GM12878 (cell line): ENCODE measurements around the gene BIRC5. TPM values are rescaled to one million over a fixed set of nuclear protein-coding genes. Genes with fewer than 3 reads are reported as not detected.

ENCODE experiments used
- ATAC-seq: fragments of 200-7000 bp; cut with Tn5 transposase; 3 replicates; pipeline ENCODE4 v1.9.1; 2020; ENCODE audit warnings: mild to moderate bottlenecking, moderate library complexity
- BruUV-seq: library from RNA; stranded (reverse); fragments of 400-500 nt; replicated peaks from 2 replicates; lab custom pipeline; 2021; lab: Mats Ljungman, UMichigan
- CTCF ChIA-PET: fragments of 300-600 bp; sonication (Branson Sonifier 250); formaldehyde crosslinking; extraction: SDS; loops from one replicate; lab custom pipeline; 2021; ENCODE audit warnings: inconsistent platforms; lab: Yijun Ruan, JAX
- POLR2A ChIA-PET: fragments of 350-600 bp; formaldehyde crosslinking; extraction: SDS; loops from one replicate; lab custom pipeline; 2021; ENCODE audit warnings: inconsistent platforms; lab: Charles Lee
- RAD21 ChIA-PET: fragments of 300-600 bp; sonication (Branson Sonifier 250); formaldehyde crosslinking; loops from one replicate; lab custom pipeline; 2023; ENCODE audit warnings: antibody characterized with exemption; ENCODE audit not compliant: unreplicated experiment; lab: Charles Lee
- SMC1A ChIA-PET: fragments of 300-600 bp; sonication (Branson Sonifier 250); formaldehyde crosslinking; loops from one replicate; lab custom pipeline; 2023; ENCODE audit not compliant: unreplicated experiment, uncharacterized antibody; lab: Charles Lee
- DNase-seq: peaks from one replicate; pipeline ENCODE4 v3.0.0-alpha.2; 2011; ENCODE audit warnings: low read depth, low spot score
- FAIRE-seq: peaks from 3 replicates; lab custom pipeline; 2011; peaks lifted over from hg19 to GRCh38; lab: Jason Lieb, UNC
- H2AFZ ChIP-seq: 2 replicates; pipeline ENCODE4 v1.6.0; 2011; ENCODE audit warnings: low read depth, low read length, control low read depth; ENCODE audit not compliant: control insufficient read depth
- H3K27ac ChIP-seq: 2 replicates; pipeline ENCODE4 v1.5.1; 2011; ENCODE audit warnings: control low read depth; ENCODE audit not compliant: control insufficient read depth, insufficient read depth
- H3K27me3 ChIP-seq, 2 experiments: replicated peaks in 1 of 2; 2 replicates each; pipeline versions ENCODE4 v1.6.0 to v1.6.1; 2011; ENCODE audit warnings: low read length in 1 of 2; ENCODE audit not compliant: control insufficient read depth in 2 of 2, insufficient read depth in 2 of 2
- H3K36me3 ChIP-seq, 2 experiments: 2 replicates each; pipeline ENCODE4 v1.5.1; 2011; ENCODE audit warnings: low read length in 1 of 2; ENCODE audit not compliant: control insufficient read depth in 2 of 2, insufficient read depth in 2 of 2
- H3K4me1 ChIP-seq: 2 replicates; pipeline ENCODE4 v1.6.1; 2011; ENCODE audit warnings: mild to moderate bottlenecking, low read length, moderate library complexity, mixed read lengths; ENCODE audit not compliant: control insufficient read depth, insufficient read depth
- H3K4me2 ChIP-seq: 2 replicates; pipeline ENCODE4 v1.6.0; 2011; ENCODE audit warnings: control low read depth; ENCODE audit not compliant: control insufficient read depth, insufficient read depth
- H3K4me3 ChIP-seq: fragments of 200-600 bp; sonication (generic); 2 replicates; pipeline ENCODE4 v1.5.1; 2016
- H3K79me2 ChIP-seq: 2 replicates; pipeline ENCODE4 v1.6.0; 2011; ENCODE audit warnings: low read length; ENCODE audit not compliant: control insufficient read depth, insufficient read depth
- H3K9ac ChIP-seq: 2 replicates; pipeline ENCODE4 v1.8.0; 2011; ENCODE audit warnings: low read length, control low read depth, mixed read lengths; ENCODE audit not compliant: control insufficient read depth, insufficient read depth
- H3K9me3 ChIP-seq: replicated peaks from 3 replicates; pipeline ENCODE4 v1.5.1; 2011; ENCODE audit warnings: mild to moderate bottlenecking, low read length; ENCODE audit not compliant: control insufficient read depth, insufficient read depth
- H4K20me1 ChIP-seq: 2 replicates; pipeline ENCODE4 v1.6.0; 2011; ENCODE audit not compliant: control insufficient read depth, insufficient read depth
- BCL3 ChIP-seq: IDR thresholded peaks from 2 replicates; pipeline ENCODE4 v1.6.1; 2011; ENCODE audit warnings: borderline replicate concordance, low read depth, mild to moderate bottlenecking, moderate library complexity, low read length; ENCODE audit not compliant: insufficient read depth, poor library complexity, severe bottlenecking
- MEF2B ChIP-seq: fragments of 450-650 bp; IDR thresholded peaks from 2 replicates; pipeline ENCODE4 v1.6.1; 2018; ENCODE audit warnings: mild to moderate bottlenecking, moderate library complexity; ENCODE audit not compliant: partially characterized antibody, poor library complexity, severe bottlenecking
- NRF1 ChIP-seq: conservative IDR thresholded peaks from 2 replicates; pipeline ENCODE4 v1.6.1; 2011; ENCODE audit warnings: mild to moderate bottlenecking, low read depth, low read length, improper control_type of control experiment
- SKIL ChIP-seq: fragments of 450-650 bp; IDR thresholded peaks from 2 replicates; pipeline ENCODE4 v1.6.1; 2017; ENCODE audit warnings: mild to moderate bottlenecking, low read depth, inconsistent platforms; ENCODE audit not compliant: poor library complexity, severe bottlenecking
- WGBS: methylation state at CpG from one replicate; pipeline ENCODE4 v1.1.6; 2016; ENCODE audit warnings: low lambda C conversion rate; ENCODE audit not compliant: insufficient replicate concordance, insufficient coverage; ENCODE audit errors: missing lambda C conversion rate; 5-methylcytosine and 5-hydroxymethylcytosine counted together
- in situ Hi-C: fragments of 300-500 bp; cut with MboI; formaldehyde crosslinking; loops from 9 replicates; pipeline ENCODE4 v1.14.3; 2018; ENCODE audit warnings: mixed read lengths
- intact Hi-C: fragments of 100-400 bp; cut with micrococcal nuclease; formaldehyde crosslinking; loops from one replicate; pipeline ENCODE4 v1.14.2; 2022; ENCODE audit not compliant: unreplicated experiment
- polyA plus RNA-seq, 11 experiments: library from polyadenylated mRNA; depleted of rRNA in 4 of 11; unstranded in 6 of 11; stranded (reverse) in 5 of 11; fragments of >200 nt; fragmentation: Nextera tagmentation in 4 of 11; fragmentation: Illumina TruSeq in 1 of 11; extraction: Ambion mirVana in 4 of 11; extraction: Trizol in 1 of 11; gene quantifications; 1 replicate in 1 of 11; 2 replicates in 10 of 11; pipeline versions ENCODE4 v1.2.1 to v1.2.3, GENCODE V29; 2011 to 2016; ENCODE audit warnings: inconsistent platforms in 2 of 11, missing spikeins in 2 of 11, low read depth in 1 of 11
- total RNA-seq, 4 experiments: library from RNA; depleted of rRNA in 3 of 4; stranded (reverse); fragments of >200 nt in 3 of 4; fragmentation: Illumina TruSeq in 1 of 4; extraction: Trizol in 1 of 4; gene quantifications; 2 replicates each; pipeline versions ENCODE4 v1.2.1 to v1.2.3, GENCODE V29; 2013 to 2021

Gene BIRC5
- total and polyA plus RNA-seq, 10 of the 15 experiments (the other 5 are each of a cell fraction or from before 2014, with no cell fraction given), result 41.0 to 175 (median 90.8) TPM

DNA sequence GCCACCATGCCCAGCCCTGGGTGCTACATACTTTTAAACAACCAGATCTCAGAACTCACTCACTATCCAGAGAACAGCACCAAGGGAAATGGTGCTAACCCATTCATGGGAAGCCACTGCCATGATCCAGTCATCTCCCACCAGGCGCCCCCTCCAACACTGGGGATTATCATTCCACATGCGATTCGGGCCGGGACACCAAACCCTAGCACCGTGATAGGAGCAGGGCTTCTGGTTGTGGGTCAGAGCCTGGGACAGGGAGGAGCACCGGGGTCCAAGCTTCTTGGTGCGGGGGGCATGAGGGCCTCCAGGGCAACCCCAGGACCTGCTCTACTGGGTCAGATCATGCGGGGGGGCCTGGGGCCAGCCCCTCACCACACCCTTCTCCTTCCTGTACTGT, 21.8 kb downstream of the BIRC5 start:
- 63% methylated on average over 8 of the region's 8 CpGs for WGBS
- ChIA-PET POLR2A (no interaction called here), CTCF (no interaction called here), RAD21 (no interaction called here), SMC1A (no interaction called here)
- FAIRE-seq, result no peak
- TF ChIP-seq NRF1 (no peak), BCL3 (no peak), SKIL (no peak), MEF2B (no peak)
- Histone ChIP-seq H3K4me1 (peaks cover 2% of the 10 kb centered on the region; the same call in 1 of the 2 replicates), H3K4me3 (no peak overlapping the region), H3K27ac (no peak overlapping the region), H4K20me1 (no peaks in the 10 kb centered on the region), H3K9ac (no peak overlapping the region), H3K9me3 (no peaks in the 10 kb centered on the region), H2AFZ (no peak overlapping the region), H3K4me2 (no peak overlapping the region), H3K27me3 (peaks cover 4 to 7% of the 10 kb centered on the region in 2 experiments; a peak in 3 of 4 replicates), H3K36me3 (no peaks in the 10 kb centered on the region), H3K79me2 (no peaks in the 10 kb centered on the region)
- intact Hi-C loops, result no loop called here
- no peak for DNase-seq
- in situ Hi-C loops, result no loop called here
- no peak for ATAC-seq
- no TSS peak for BruUV-seq
